ENCODE data around the gene SLC4A4. TPM values are rescaled to one million over a fixed set of nuclear protein-coding genes. Genes with fewer than 3 reads are reported as not detected.

The SLC4A4 gene
- total RNA-seq, 4 donors from 2014 or later = 0.30 to 0.56 (median 0.34) TPM; not detected in 1

- Histone ChIP-seq H3K36me3 (no peaks in the 10 kb centered on the region), H3K27ac (no peak overlapping the region), H3K4me3 (no peak overlapping the region), H3K9me3 (no peaks in the 10 kb centered on the region), H3K27me3 (no peaks in the 10 kb centered on the region), H3K4me1 (no peaks in the 10 kb centered on the region)
- WGBS = 97% methylated on average over 2 of the region's 2 CpGs
- no peak for TF ChIP-seq POLR2AphosphoS5 (IDR thresholded peaks at IDR 0.05)
- TF ChIP-seq EP300 (IDR thresholded peaks at IDR 0.05) = no peak
- no peak for TF ChIP-seq CTCF (IDR thresholded peaks at IDR 0.05)
- TF ChIP-seq POLR2A (IDR thresholded peaks at IDR 0.05) = no peak
- no peak for DNase-seq (ENCODE audit: low spot score in 2 of 2)
These were observed 269.9 kb downstream of the SLC4A4 start for GRCh38 chr4:71608678-71609071.

GRCh38 chr4:71609167-71609566 is 270.3 kb downstream of the SLC4A4 start:
- H3K27me3 ChIP-seq = no peaks in the 10 kb centered on the region
- H3K4me3 ChIP-seq = no peak overlapping the region
- no peak for DNase-seq (ENCODE audit: low spot score in 2 of 2)
- H3K9me3 ChIP-seq = no peaks in the 10 kb centered on the region
- H3K4me1 ChIP-seq = no peaks in the 10 kb centered on the region
- no peak for TF ChIP-seq POLR2AphosphoS5 (IDR thresholded peaks at IDR 0.05)
- TF ChIP-seq EP300 (IDR thresholded peaks at IDR 0.05) = no peak
- TF ChIP-seq POLR2A (IDR thresholded peaks at IDR 0.05) = no peak
- TF ChIP-seq CTCF (IDR thresholded peaks at IDR 0.05) = no peak
- 65% methylated on average over 2 of the region's 2 CpGs for WGBS
- no peak overlapping the region for H3K27ac ChIP-seq
- H3K36me3 ChIP-seq = no peaks in the 10 kb centered on the region

DNA sequence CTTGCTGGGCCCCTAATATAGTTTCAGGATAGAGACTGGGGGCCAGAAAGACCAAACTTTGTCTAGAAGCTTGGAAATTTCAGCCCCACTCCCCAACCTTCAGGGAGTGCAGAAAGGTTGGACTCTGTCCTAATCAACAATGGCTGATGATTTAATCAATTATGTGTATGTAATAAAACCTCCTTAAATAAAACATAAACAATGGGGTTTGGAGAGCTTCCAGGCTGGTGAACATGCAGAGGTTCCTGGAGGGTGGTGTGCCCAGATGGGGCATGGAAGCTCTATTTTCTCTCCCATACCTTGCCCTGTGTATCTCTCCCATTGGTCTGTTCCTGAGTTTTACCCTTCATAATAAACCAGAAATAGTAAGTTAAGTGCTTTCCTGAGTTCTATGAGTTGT is 270.8 kb downstream of the SLC4A4 start:
- H3K4me3 ChIP-seq = no peak overlapping the region
- H3K36me3 ChIP-seq = no peaks in the 10 kb centered on the region
- H3K27me3 ChIP-seq = no peaks in the 10 kb centered on the region
- TF ChIP-seq EP300 (IDR thresholded peaks at IDR 0.05) = no peak
- no peak for TF ChIP-seq POLR2AphosphoS5 (IDR thresholded peaks at IDR 0.05)
- TF ChIP-seq POLR2A (IDR thresholded peaks at IDR 0.05) = no peak
- no peak for TF ChIP-seq CTCF (IDR thresholded peaks at IDR 0.05)
- H3K27ac ChIP-seq = no peak overlapping the region
- no peak for DNase-seq (ENCODE audit: low spot score in 2 of 2)
- H3K9me3 ChIP-seq = no peaks in the 10 kb centered on the region
- no peaks in the 10 kb centered on the region for H3K4me1 ChIP-seq

DNA sequence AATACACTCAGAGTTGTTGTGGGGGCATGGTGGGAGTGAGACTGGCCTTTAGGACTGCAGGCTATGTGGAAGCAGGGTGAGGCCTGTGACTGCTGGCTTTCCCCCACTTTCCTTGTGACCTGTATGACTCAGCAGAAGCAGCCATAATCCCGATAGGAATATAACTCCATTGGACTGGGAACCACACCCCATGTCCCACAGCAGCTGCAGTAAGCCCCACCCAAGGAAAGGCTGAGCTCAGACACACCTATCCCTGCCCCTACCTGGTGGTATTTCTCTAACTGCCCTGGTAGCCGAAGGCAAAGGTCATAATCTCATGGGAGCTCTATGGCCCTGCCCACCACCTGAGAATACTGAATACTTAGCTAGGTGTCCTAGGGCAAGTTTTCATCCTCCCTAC is 275.8 kb downstream of the SLC4A4 start:
- TF ChIP-seq POLR2AphosphoS5 (IDR thresholded peaks at IDR 0.05) = no peak
- no peak for TF ChIP-seq EP300 (IDR thresholded peaks at IDR 0.05)
- TF ChIP-seq POLR2A (IDR thresholded peaks at IDR 0.05) = no peak
- TF ChIP-seq CTCF (IDR thresholded peaks at IDR 0.05) = no peak
- no peaks in the 10 kb centered on the region for H3K27me3 ChIP-seq
- no peak overlapping the region for H3K4me3 ChIP-seq
- no peaks in the 10 kb centered on the region for H3K9me3 ChIP-seq
- no peaks in the 10 kb centered on the region for H3K36me3 ChIP-seq
- no peaks in the 10 kb centered on the region for H3K4me1 ChIP-seq
- DNase-seq (ENCODE audit: low spot score in 2 of 2) = no peak
- no peak overlapping the region for H3K27ac ChIP-seq
- 100% methylated on average over 2 of the region's 2 CpGs for WGBS

- Histone ChIP-seq H3K4me1 (no peaks in the 10 kb centered on the region), H3K9me3 (no peaks in the 10 kb centered on the region), H3K27ac (no peak overlapping the region), H3K4me3 (no peak overlapping the region), H3K36me3 (no peaks in the 10 kb centered on the region), H3K27me3 (no peaks in the 10 kb centered on the region)
- TF ChIP-seq POLR2AphosphoS5 (IDR thresholded peaks at IDR 0.05) = no peak
- TF ChIP-seq EP300 (IDR thresholded peaks at IDR 0.05) = no peak
- TF ChIP-seq CTCF (IDR thresholded peaks at IDR 0.05) = no peak
- no peak for TF ChIP-seq POLR2A (IDR thresholded peaks at IDR 0.05)
- DNase-seq (ENCODE audit: low spot score in 2 of 2) = no peak
- WGBS = 92% methylated on average over 3 of the region's 3 CpGs
These were observed 277.5 kb downstream of the SLC4A4 start for GRCh38 chr4:71616168-71616811.

Measured in suprapubic skin (tissue), 4 donors.